Activated gamma-delta T cell treated with Interleukin-2 at 50 U/mL for 16 hours (primary cell): ENCODE results near the gene EEF1AKMT3.

ENCODE experiments used
- DNase-seq: peaks from one replicate; pipeline ENCODE4 v3.0.0-alpha.2; 2020

EEF1AKMT3 gene

GRCh38 chr12:57735952-57736740 is 36.3 kb upstream of the EEF1AKMT3 start:
- no peak for DNase-seq

GRCh38 chr12:57736741-57737466 is 35.5 kb upstream of the EEF1AKMT3 start:
- no peak for DNase-seq

DNA sequence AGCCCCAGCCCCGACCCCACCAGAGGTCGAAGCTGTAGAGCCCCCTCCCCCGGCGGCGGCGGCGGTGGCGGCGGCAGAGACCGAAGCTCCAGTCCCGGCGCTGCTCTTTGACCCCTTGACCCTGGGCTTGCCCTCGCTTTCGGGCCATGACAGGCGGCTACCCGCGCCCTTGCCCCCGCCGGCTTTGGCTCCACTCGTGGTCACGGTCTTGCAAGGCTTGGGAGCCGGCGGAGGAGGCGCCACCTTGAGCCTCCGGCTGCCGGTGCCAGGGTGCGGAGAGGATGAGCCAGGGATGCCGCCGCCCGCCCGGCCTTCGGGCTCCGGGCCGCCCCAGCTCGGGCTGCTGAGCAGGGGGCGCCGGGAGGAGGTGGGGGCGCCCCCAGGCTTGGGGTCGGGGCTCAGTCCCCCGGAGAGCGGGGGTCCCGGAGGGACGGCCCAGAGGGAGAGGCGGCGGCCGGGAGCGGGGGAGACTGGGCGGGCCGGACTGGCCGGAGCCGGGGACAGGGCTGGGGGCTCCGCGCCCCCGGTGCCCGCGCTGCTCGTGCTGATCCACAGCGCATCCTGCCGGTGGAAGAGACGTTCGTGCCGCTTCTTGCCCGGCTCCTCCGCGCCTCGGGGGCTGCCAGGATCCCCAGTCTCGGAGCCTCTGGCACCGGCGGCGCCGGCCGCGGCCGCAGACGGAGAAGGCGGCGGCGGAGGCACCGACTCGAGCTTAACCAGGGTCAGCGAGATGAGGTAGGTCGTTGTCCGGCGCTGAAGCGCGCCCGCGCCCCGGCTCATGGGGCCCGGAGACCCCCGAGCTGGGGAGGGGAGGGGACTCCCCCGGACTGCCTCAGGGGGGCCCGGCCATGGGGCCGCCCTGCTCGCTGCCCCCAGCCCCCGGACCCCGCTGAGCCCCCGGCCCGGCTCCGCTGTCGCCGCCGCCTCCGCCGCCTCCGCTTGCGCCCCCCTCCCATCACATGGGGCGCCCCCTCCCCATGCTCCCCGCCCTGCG is 34.6 kb upstream of the EEF1AKMT3 start:
- DNase-seq = no peak

- DNase-seq = no peak
These were observed 33.7 kb upstream of the EEF1AKMT3 start, which contains the start of gene AGAP2 for GRCh38 chr12:57738661-57739237. TSS of gene AGAP2 (minus strand) at chr12:57738742. CDS start at chr12:57738246, 496 bp downstream.

DNA sequence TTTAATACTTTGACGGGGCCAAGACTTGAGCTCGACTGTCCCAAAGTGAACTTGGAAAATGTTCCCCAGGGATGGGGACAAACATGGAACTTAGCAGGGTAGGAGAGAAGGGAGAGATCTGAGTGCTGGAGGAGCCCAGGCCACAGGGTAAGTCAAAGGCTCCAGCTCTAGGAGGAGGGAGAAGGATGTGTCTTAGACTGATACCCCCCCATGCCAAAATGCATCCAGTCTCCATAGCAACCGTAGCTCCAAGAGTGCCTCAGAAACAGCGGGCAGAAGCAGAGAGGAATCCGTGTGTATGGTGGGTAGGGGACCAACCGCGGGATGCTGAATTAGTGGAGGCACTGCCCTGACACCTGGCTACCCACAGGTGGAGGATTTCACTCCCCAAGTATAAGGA is 33.0 kb upstream of the EEF1AKMT3 start:
- no peak for DNase-seq

- no peak for DNase-seq
These were observed 32.4 kb upstream of the EEF1AKMT3 start for GRCh38 chr12:57739914-57740538.

- peak; percentile 83 for DNase-seq
These were observed 31.6 kb upstream of the EEF1AKMT3 start for GRCh38 chr12:57740656-57741412.

DNA sequence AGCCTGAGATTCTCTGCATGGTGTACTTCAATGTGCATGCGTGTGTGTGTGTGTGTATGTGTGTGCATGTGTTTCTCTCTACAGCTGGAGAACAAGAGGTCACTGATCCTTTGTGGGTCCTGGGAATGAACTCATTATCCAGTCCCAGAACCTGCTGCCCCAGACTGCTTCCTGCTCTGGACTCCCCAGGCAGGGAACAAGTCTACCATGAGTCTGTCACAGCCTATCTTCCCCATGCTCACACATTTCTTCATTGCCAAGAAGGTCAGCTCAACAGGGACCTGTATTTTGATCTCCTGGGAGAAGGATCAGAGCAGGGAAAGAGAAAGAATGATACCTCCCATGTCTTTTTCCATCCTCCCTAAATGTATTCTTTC is 31.0 kb upstream of the EEF1AKMT3 start:
- DNase-seq = no peak

DNA sequence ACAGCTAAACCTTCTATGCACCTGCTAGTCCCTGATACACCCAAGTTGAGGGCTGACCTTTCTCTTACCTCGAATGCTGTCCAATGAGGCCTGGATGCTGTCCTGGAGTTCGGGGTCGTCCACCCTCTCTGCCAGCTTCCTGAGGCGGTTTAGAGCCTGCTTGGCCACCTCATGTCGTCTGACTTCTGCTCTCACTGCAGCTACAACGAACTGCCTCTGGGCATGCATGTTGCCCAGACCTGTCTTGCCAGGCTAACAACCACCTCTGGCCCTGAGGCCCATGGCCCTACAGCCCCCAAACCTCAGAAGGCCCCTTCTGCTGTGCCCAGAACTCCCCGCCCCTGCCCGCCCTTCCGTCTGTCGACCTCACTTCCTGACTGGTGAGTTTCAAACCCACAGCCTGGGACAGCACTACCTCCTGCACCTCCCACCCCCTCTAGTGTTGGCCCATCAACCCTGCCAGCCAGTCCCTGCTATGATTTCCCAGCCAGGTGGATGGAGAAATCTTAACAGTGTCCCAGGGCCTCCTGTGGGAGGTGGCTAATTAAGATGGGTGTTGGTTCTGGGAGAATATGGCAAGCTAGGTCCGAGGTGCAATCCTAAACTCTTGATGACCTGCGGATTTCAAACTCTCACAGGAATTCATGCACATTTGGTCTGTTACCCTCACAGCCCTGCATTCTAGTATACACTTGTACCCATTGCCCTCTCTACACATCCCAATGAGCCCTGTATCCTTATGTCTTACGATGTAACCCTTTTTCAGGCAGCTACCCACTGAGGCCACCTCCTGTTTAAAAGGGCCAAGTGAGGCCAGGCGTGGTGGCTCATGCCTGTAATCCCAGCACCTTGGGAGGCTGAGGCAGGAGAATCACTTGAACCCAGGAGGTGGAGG is 30.3 kb upstream of the EEF1AKMT3 start:
- DNase-seq = peak; percentile 79

GRCh38 chr12:57743769-57744168 is 28.6 kb upstream of the EEF1AKMT3 start:
- DNase-seq = no peak

DNA sequence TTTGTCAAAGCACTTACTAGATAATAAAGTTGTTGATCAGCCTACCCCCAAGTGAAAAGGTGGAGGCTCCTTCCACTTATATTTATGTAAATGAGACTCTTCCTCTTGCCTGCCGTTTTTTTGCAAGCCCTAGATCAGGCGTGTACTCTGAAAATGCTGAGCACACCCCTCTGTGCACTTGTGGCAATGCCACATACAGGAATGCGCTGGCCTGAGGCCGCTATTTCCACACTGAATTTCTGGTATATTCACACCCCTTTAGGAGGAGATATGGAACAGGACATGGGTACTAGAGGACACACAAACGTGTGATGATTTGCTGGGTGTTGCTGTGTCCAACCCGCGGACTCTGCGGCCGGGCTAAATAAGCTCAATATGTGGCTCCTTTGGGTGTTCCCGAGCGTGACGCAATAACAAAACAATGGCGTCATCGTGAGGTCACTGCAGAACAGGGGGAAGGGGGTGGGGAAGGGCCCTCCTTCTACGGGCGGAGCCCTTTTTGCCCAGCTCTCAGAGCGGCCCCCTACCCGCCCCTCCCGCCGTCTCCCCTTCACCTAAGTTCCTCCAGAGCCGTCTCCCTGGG is 28.1 kb upstream of the EEF1AKMT3 start:
- DNase-seq = peak; percentile 54

- peak; percentile 93 for DNase-seq
These were observed 27.5 kb upstream of the EEF1AKMT3 start, which contains the start of gene TSPAN31 for GRCh38 chr12:57744777-57745484. TSS of gene TSPAN31 (plus strand) at chr12:57745039. CDS start at chr12:57745155, 116 bp downstream.

GRCh38 chr12:57745485-57745881 is 26.9 kb upstream of the EEF1AKMT3 start:
- no peak for DNase-seq

DNA sequence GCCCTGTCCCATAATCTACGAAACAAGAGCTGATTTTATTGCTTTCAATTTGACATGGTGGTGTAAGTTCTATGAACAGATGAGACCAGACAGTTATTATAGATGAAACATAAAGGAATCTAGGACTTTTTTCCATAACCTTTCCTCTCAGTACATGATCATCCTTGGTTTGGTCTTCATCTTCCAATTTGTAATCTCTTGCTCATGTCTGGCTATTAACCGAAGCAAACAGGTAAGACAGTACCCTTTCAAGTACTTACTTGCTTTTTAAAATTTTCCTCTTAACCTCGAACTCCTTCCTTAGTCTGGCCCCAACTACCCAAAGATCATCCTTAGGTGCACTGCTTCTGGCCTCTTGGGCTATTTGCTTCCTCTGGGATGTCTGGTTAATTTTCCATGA is 26.4 kb upstream of the EEF1AKMT3 start:
- DNase-seq = no peak

GRCh38 chr12:57749061-57749460 is 23.4 kb upstream of the EEF1AKMT3 start:
- no peak for DNase-seq

DNA sequence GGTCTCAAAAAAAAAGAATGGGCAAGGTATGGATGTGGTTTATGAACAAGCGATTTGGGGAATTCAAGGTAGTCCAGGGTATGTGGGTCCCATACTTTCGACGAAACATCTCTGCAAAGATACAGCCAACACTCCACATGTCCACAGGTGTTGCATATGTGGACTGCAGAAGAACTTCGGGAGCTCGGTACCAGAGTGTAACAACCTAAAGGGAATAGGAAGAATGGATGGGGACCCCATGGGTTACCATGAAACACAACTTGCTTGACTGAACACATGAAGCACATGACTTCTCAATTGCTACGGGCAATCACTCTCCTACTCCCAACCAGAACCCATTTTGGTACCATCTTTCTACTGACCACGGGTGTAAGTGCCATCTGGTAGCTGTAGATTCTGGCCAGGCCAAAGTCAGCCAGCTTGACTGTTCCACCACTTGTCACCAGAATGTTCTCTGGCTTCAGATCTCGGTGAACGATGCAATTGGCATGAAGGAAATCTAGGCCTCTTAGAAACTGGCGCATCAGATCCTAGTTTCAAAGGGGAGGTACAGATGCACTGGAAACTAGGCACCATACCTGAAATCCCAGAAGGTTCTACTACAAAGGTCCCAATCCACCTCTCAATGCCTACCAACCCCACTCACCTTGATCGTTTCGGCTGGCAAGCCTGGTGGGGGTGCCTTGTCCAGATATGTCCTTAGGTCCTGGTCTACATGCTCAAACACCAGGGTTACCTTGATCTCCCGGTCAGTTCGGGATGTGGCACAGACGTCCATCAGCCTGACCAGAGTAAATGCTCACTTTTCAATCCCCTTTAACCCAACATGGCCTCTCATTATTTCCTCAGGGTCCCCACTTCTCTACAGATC is 21.6 kb upstream of the EEF1AKMT3 start:
- no peak for DNase-seq

DNA sequence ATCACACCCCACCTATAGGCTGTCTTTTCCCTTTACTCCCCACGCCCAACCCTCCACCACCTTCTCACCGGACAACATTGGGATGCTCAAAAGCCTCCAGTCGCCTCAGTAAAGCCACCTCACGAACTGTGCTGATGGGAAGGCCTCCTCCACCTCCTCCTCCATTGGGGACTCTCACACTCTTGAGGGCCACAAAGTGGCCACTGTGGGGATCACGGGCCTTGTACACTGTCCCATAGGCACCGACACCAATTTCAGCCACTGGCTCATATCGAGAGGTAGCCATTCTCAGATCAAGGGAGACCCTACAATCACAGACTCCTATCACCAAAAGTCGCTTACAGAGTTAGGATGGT is 21.0 kb upstream of the EEF1AKMT3 start:
- DNase-seq = no peak
